ENCODE measurements around the gene ANKRD11.

Gene ANKRD11

DNA sequence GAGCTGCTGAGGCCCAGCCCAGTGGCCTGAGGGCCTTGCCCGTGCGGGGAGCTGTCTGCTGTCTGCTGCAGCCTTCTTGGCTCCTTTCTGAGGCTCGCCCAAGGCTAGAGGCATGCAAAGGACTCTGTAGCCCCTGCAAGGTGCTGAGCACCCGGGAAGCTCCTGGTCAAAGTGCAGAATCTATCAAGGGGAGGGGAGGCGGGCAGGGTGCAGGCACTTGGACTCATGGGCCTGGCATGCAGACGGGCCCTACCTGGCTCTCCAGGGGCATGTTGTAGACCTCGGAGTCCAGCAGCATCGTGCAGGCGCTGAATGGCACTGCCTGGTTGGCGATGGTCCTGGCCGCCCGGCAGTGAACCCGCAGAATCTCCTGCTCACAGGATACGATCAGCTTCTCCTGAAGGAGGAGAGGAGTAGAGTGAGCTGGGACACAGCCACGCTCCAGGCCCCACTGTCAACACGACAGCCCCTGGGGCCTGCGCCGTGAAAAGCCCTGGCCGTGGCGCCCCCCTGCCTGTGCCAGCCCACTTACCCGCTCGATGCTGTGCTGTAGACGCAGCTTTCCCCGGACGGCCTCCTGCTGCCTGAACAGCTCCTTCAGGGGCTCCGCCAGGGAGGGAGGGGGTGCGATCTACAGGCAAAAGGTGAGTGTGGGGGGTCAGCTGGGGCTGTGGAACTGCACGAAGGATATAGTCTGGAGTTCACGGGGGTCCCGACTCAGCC is 215.6 kb downstream of the ANKRD11 start:
- H3K27me3 ChIP-seq (ENCODE audit: control insufficient read depth, insufficient read depth, low read length) = no peaks in the 10 kb centered on the region
- H3K36me3 ChIP-seq (ENCODE audit: control insufficient read depth, insufficient read depth, low read length) = no peaks in the 10 kb centered on the region
- no peak overlapping the region for H3K4me3 ChIP-seq (ENCODE audit: low read depth, low read length)
- H3K9ac ChIP-seq = no peak overlapping the region
- no peaks in the 10 kb centered on the region for H3K4me1 ChIP-seq
- no peak overlapping the region for H3K4me2 ChIP-seq (ENCODE audit: low read length)
- H3K79me2 ChIP-seq = peaks cover 2% of the 10 kb centered on the region
- H2AFZ ChIP-seq = no peak overlapping the region
- TF ChIP-seq, protein P1, sequence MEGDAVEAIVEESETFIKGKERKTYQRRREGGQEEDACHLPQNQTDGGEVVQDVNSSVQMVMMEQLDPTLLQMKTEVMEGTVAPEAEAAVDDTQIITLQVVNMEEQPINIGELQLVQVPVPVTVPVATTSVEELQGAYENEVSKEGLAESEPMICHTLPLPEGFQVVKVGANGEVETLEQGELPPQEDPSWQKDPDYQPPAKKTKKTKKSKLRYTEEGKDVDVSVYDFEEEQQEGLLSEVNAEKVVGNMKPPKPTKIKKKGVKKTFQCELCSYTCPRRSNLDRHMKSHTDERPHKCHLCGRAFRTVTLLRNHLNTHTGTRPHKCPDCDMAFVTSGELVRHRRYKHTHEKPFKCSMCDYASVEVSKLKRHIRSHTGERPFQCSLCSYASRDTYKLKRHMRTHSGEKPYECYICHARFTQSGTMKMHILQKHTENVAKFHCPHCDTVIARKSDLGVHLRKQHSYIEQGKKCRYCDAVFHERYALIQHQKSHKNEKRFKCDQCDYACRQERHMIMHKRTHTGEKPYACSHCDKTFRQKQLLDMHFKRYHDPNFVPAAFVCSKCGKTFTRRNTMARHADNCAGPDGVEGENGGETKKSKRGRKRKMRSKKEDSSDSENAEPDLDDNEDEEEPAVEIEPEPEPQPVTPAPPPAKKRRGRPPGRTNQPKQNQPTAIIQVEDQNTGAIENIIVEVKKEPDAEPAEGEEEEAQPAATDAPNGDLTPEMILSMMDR (IDR thresholded peaks at IDR 0.05) = no peak
- H3K9me3 ChIP-seq (ENCODE audit: control insufficient read depth, low read length) = no peaks in the 10 kb centered on the region
- no peak overlapping the region for H3K27ac ChIP-seq

DNA sequence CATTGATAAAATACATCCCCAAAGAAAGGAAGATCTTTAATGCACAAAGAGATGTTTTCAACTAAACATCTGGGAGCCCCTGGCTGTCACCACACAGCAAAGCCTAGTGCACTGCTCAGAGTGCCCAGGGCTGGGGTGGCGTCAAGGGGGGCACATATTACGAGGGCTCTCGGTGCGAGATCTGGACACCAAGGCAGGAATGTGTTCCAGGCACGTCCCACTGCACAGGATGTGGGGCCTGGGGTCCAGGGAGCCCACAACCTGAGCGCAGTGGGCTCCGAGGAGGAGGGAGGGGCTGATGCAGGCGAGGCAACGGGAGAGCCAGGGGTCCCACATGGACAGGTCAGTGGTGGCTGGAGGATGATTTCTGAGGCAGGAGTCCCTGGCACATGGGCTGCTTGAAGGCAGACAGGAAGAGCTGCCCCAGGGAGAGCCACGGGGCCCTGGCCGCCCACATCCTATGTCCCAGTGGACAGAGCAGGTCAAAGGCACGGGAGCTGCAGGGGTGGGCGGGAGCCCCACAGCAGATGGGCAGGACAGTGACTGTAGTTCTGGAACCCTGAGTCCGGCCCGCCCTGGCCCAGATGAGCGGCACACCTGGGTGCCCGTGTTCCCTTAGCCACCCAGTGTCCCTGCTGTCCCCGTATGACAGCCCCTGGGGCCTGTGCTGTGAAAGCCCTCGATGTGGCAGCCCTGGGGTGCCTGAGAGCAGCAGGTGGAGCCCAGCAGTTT is 216.5 kb downstream of the ANKRD11 start:
- Histone ChIP-seq H3K9ac (no peak overlapping the region), H3K4me3 (ENCODE audit: low read depth, low read length) (no peak overlapping the region), H3K4me1 (no peaks in the 10 kb centered on the region), H3K9me3 (ENCODE audit: control insufficient read depth, low read length) (no peaks in the 10 kb centered on the region), H3K4me2 (ENCODE audit: low read length) (no peak overlapping the region), H3K27ac (no peak overlapping the region), H2AFZ (no peak overlapping the region), H3K27me3 (ENCODE audit: control insufficient read depth, insufficient read depth, low read length) (no peaks in the 10 kb centered on the region), H3K79me2 (peaks cover 2% of the 10 kb centered on the region), H3K36me3 (ENCODE audit: control insufficient read depth, insufficient read depth, low read length) (no peaks in the 10 kb centered on the region)
- TF ChIP-seq, protein P1 (IDR thresholded peaks at IDR 0.05) = no peak

DNA sequence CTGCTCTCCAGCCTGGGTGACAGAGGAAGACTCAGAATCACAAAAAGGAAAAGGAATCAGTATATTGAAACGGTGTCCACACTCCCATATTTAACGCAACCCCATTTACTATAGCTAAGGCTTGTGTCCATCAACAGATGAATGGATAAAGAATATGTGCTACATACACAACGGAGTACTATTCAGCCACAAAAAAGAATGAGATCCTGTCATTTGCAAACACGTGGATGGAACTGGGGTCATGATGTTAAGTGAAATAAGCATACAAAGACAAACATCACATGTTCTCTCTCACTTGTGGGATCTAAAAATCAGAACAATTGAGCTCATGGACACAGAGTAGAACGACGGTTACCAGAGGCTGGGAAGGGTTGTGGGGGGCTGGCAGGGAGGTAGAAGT is 217.7 kb downstream of the ANKRD11 start:
- Histone ChIP-seq H3K36me3 (ENCODE audit: control insufficient read depth, insufficient read depth, low read length) (no peaks in the 10 kb centered on the region), H3K4me1 (no peaks in the 10 kb centered on the region), H3K4me3 (ENCODE audit: low read depth, low read length) (no peak overlapping the region), H3K9me3 (ENCODE audit: control insufficient read depth, low read length) (no peaks in the 10 kb centered on the region), H3K9ac (no peak overlapping the region), H3K27ac (no peak overlapping the region), H2AFZ (no peak overlapping the region), H3K79me2 (peaks cover 2% of the 10 kb centered on the region), H3K4me2 (ENCODE audit: low read length) (no peak overlapping the region), H3K27me3 (ENCODE audit: control insufficient read depth, insufficient read depth, low read length) (no peaks in the 10 kb centered on the region)
- TF ChIP-seq, protein P1 (IDR thresholded peaks at IDR 0.05) = no peak

DNA sequence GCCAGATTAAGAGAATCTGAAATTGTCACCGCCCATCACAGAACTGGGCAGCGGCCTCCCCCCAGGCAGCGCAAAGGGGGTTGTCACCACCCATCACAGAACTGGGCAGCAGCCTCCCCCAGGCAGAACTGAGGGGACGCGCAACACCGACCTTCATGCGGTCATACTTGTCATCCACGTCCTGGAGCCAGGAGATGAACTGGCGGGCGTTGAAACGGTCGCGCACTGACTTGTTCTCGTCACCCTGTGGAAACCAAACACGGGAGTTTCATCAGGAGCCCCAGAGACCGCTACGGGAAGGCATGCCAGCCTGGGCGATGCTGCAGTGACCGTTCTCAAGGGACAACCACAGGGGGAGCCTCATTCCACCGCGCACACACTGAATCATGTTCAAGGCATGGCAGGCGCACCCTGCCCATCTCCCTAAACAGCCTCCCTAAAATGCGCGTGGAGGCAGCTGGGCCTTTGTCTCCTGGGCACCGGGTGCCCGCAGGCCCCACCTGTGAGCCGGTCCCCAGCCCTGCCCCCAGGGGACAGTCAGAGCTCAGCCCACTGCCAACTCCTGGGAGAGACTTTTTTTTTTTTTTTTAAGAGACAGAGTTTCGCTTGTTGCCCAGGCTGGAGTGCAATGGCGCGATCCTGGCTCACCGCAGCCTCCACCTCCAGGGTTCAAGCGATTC is 219.6 kb downstream of the ANKRD11 start:
- no peak overlapping the region for H3K27ac ChIP-seq
- no peaks in the 10 kb centered on the region for H3K9me3 ChIP-seq (ENCODE audit: control insufficient read depth, low read length)
- no peak overlapping the region for H3K4me2 ChIP-seq (ENCODE audit: low read length)
- no peaks in the 10 kb centered on the region for H3K27me3 ChIP-seq (ENCODE audit: control insufficient read depth, insufficient read depth, low read length)
- no peak overlapping the region for H3K9ac ChIP-seq
- H2AFZ ChIP-seq = no peak overlapping the region
- TF ChIP-seq, protein P1 (IDR thresholded peaks at IDR 0.05) = no peak
- H3K4me3 ChIP-seq (ENCODE audit: low read depth, low read length) = no peak overlapping the region
- H3K4me1 ChIP-seq = no peaks in the 10 kb centered on the region
- peaks cover 2% of the 10 kb centered on the region for H3K79me2 ChIP-seq
- no peaks in the 10 kb centered on the region for H3K36me3 ChIP-seq (ENCODE audit: control insufficient read depth, insufficient read depth, low read length)

Data from parathyroid adenoma (tissue), 2 donors.